A673 (cell line): ENCODE measurements around the gene CHRNA1. TPM values are rescaled to one million over a fixed set of nuclear protein-coding genes. Genes with fewer than 3 reads are reported as not detected.

Source experiments
- BruUV-seq: library from RNA; stranded (reverse); fragments of 400-500 nt; replicated peaks from 2 replicates; lab custom pipeline; 2021; lab: Mats Ljungman, UMichigan
- CTCF ChIA-PET: fragments of 300-600 bp; sonication (Branson Sonifier 250); formaldehyde crosslinking; loops from one replicate; lab custom pipeline; 2022; ENCODE audit warnings: antibody characterized with exemption; lab: Charles Lee
- POLR2A ChIA-PET: fragments of 300-600 bp; sonication (Branson Sonifier 250); formaldehyde crosslinking; loops from one replicate; lab custom pipeline; 2022; ENCODE audit warnings: antibody characterized with exemption; ENCODE audit not compliant: low non-redundant PET; lab: Charles Lee
- DNase-seq: peaks from one replicate; pipeline ENCODE4 v3.0.0-alpha.2; 2015; ENCODE audit warnings: low spot score
- H3K27ac ChIP-seq: fragments of 200-600 bp; sonication (generic); 2 replicates; pipeline ENCODE4 v1.5.1; 2016; ENCODE audit warnings: mixed run types, low read depth, mild to moderate bottlenecking, mixed read lengths, antibody characterized with exemption, low read length; ENCODE audit not compliant: poor library complexity, severe bottlenecking
- H3K27me3 ChIP-seq: fragments of 200-600 bp; sonication (generic); replicated peaks from 2 replicates; pipeline ENCODE4 v1.6.1; 2017; ENCODE audit warnings: mixed run types, low read depth, mild to moderate bottlenecking, mixed read lengths, antibody characterized with exemption, low read length; ENCODE audit not compliant: insufficient read depth, poor library complexity
- H3K36me3 ChIP-seq: fragments of 200-600 bp; sonication (generic); 2 replicates; pipeline ENCODE4 v1.6.1; 2016; ENCODE audit warnings: mixed run types, mild to moderate bottlenecking, mixed read lengths, antibody characterized with exemption, low read length; ENCODE audit not compliant: insufficient read depth, poor library complexity, severe bottlenecking
- H3K4me1 ChIP-seq: fragments of 200-600 bp; sonication (generic); 2 replicates; pipeline ENCODE4 v1.6.1; 2017; ENCODE audit warnings: mixed run types, mild to moderate bottlenecking, mixed read lengths, antibody characterized with exemption, low read length; ENCODE audit not compliant: insufficient read depth, poor library complexity, severe bottlenecking
- H3K4me3 ChIP-seq: fragments of 200-600 bp; sonication (generic); 2 replicates; pipeline ENCODE4 v1.5.1; 2016; ENCODE audit warnings: low read depth, mixed run types, mild to moderate bottlenecking, mixed read lengths, low read length; ENCODE audit not compliant: poor library complexity, severe bottlenecking
- H3K9me3 ChIP-seq: fragments of 200-600 bp; sonication (generic); 2 replicates; pipeline ENCODE4 v1.6.1; 2016; ENCODE audit warnings: mixed run types, low read depth, mild to moderate bottlenecking, mixed read lengths, antibody characterized with exemption, low read length; ENCODE audit not compliant: poor library complexity, severe bottlenecking
- CTCF ChIP-seq: fragments of 300-800, 200-600 bp; sonication (generic); conservative IDR thresholded peaks from 2 replicates; pipeline ENCODE4 v1.5.1; 2017; ENCODE audit warnings: low read depth, mild to moderate bottlenecking, antibody characterized with exemption, low read length, moderate library complexity, mixed read lengths
- EZH2 ChIP-seq: fragments of 200-600 bp; sonication (generic); IDR thresholded peaks from 2 replicates; pipeline ENCODE4 v1.6.1; 2017; ENCODE audit warnings: borderline replicate concordance, low read depth, mild to moderate bottlenecking, mixed read lengths, antibody characterized with exemption, low read length; ENCODE audit not compliant: poor library complexity, severe bottlenecking
- intact Hi-C: fragments of 100-400 bp; cut with micrococcal nuclease; formaldehyde crosslinking; loops from one replicate; pipeline ENCODE4 v1.10.0; 2022; ENCODE audit not compliant: unreplicated experiment
- total RNA-seq: library from RNA; stranded (reverse); gene quantifications from 2 replicates; pipeline ENCODE4 v1.2.3, GENCODE V29; 2021

CHRNA1 gene
- total RNA-seq, 1 experiment from 2014 or later: not detected

- no peak overlapping the region for H3K27ac ChIP-seq
- POLR2A ChIA-PET: no interaction called here
- H3K4me1 ChIP-seq: no peaks in the 10 kb centered on the region
- no peaks in the 10 kb centered on the region for H3K27me3 ChIP-seq
- intact Hi-C loops: no loop called here
- CTCF ChIA-PET: no interaction called here
- H3K9me3 ChIP-seq: no peaks in the 10 kb centered on the region
- no peak for DNase-seq
- no peak overlapping the region for H3K4me3 ChIP-seq
- no peaks in the 10 kb centered on the region for H3K36me3 ChIP-seq
- no TSS peak for BruUV-seq
- TF ChIP-seq CTCF (no peak), EZH2 (no peak)
Observed at GRCh38 chr2:174792309-174793025, 28.2 kb upstream of the CHRNA1 start.

- CTCF ChIA-PET: no interaction called here
- Histone ChIP-seq H3K4me1 (no peaks in the 10 kb centered on the region), H3K27me3 (no peaks in the 10 kb centered on the region), H3K27ac (no peak overlapping the region), H3K9me3 (no peaks in the 10 kb centered on the region), H3K36me3 (no peaks in the 10 kb centered on the region), H3K4me3 (no peak overlapping the region)
- intact Hi-C loops: no loop called here
- POLR2A ChIA-PET: no interaction called here
- no peak for TF ChIP-seq EZH2
- no peak for TF ChIP-seq CTCF
- BruUV-seq: no TSS peak
- DNase-seq: no peak
Observed at GRCh38 chr2:174791746-174792280, 27.5 kb upstream of the CHRNA1 start.

- ChIA-PET CTCF (no interaction called here), POLR2A (no interaction called here)
- DNase-seq: no peak
- no peak overlapping the region for H3K27ac ChIP-seq
- TF ChIP-seq CTCF: no peak
- TF ChIP-seq EZH2: no peak
- intact Hi-C loops: no loop called here
- H3K4me3 ChIP-seq: no peak overlapping the region
- H3K9me3 ChIP-seq: no peaks in the 10 kb centered on the region
- H3K4me1 ChIP-seq: no peaks in the 10 kb centered on the region
- H3K27me3 ChIP-seq: no peaks in the 10 kb centered on the region
- no TSS peak for BruUV-seq
- no peaks in the 10 kb centered on the region for H3K36me3 ChIP-seq
Observed at GRCh38 chr2:174791020-174791419, 26.7 kb upstream of the CHRNA1 start.
